ENCODE results near the gene ZNF143.
A peak's percentile ranks its signal among the peaks of the same experiment; 100 is the strongest.

Gene ZNF143

GRCh38 chr11:9550191-9550628 lies 89.4 kb downstream of the ZNF143 start:
- no peak for DNase-seq

GRCh38 chr11:9561279-9561982 lies 100.6 kb downstream of the ZNF143 start:
- no peak for DNase-seq

- DNase-seq: no peak
These were observed 101.9 kb downstream of the ZNF143 start for GRCh38 chr11:9562716-9563115.

DNA sequence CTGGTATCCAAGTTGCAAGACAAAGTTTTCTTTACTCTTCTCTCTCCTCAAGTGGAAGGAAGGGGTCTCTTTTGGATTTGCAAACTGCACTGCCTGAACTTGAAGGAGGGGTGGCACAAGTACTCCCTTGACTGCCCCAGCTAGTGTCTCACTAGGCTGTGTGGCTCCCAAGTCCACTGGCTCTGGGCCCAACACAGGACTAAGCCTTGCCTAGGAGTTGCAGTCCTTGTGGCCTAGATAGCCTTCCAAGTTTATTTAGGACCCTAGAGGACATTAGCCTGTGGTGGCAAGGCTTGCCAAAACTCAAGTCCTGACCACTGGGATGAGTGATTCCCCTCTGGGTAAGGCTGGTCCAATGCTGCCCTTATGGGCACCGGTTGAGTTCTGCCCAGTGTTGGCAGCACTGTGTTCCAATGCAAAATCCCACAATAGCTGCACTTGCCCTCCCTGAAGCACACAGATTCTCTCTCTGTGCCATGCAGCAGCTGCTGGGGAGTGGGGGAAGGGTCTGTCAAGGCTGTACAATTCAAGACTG lies 102.5 kb downstream of the ZNF143 start:
- DNase-seq: no peak

GRCh38 chr11:9565822-9566560 lies 105.2 kb downstream of the ZNF143 start:
- DNase-seq: peak; percentile 98

DNA sequence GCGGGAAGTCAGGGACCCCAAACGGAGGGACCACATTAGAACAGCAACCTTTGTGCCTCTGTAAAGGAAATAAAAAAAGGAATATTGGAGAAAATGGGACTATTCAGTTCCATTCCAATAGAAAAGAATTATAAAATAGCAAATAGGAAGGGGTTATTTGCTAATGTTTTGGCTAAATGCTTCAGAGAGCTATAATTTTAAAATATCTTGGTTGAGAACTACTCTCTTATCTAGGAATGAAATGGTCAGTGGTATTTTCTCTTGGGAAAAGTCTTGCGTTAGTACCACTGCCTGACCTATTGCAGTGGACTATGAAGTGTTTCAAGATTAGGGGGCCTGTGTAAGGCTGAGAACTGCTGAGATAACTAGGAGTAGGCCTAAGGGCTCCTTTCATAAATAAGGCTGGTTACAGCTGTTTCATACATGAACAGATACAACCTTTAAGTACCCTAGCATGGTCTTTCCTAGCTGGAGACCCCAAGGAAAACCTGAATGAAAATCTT lies 105.8 kb downstream of the ZNF143 start:
- no peak for DNase-seq

- DNase-seq: no peak
These were observed 106.6 kb downstream of the ZNF143 start for GRCh38 chr11:9567401-9567800.

- DNase-seq: no peak
These were observed 107.5 kb downstream of the ZNF143 start for GRCh38 chr11:9568161-9568853.

GRCh38 chr11:9568854-9569587 lies 108.2 kb downstream of the ZNF143 start:
- DNase-seq: peak; percentile 84

- no peak for DNase-seq
These were observed 108.9 kb downstream of the ZNF143 start for GRCh38 chr11:9569588-9570164.

DNA sequence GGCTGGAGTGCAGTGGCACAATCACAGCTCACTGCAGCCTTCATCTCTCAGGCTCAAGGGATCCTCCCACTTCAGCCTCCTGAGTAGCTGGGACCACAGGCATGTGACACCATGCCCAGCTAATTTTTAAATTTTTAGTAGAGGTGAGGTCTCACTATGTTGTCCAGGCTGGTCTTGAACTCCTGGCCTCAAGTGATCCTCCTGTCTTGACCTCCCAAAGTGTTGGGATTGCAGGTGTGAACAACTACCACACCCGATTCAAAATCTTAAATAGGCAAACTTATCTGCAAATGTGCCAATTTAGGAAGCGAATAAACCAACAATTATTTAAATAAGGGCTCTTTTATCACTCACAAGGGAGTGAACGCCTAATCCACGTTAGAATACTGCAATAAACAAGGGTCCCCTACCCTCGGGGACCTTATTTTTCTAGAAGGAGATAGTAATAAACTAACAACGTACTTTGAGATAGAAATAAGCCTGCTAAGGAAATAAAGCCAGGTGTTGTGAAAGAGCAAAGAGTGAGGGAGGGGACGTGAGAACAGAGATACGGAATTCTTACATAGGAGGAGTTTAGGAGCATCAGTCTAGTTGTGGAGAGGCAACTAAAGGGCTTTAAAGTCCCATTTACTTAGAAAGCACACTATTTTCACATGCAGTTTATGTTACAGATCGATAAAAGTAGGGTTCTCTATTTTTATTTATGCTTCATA lies 109.7 kb downstream of the ZNF143 start:
- no peak for DNase-seq

GRCh38 chr11:9571071-9571762 lies 110.4 kb downstream of the ZNF143 start:
- no peak for DNase-seq

- no peak for DNase-seq
These were observed 110.9 kb downstream of the ZNF143 start for GRCh38 chr11:9571763-9572115.

GRCh38 chr11:9573052-9573774 lies 112.4 kb downstream of the ZNF143 start, which contains the start of gene WEE1:
Gene WEE1 (plus strand): TSS chr11:9573670. CDS start chr11:9573934, 264 bp downstream.
- DNase-seq: peak; percentile 99

- no peak for DNase-seq
These were observed 113.2 kb downstream of the ZNF143 start for GRCh38 chr11:9573775-9574621.

- no peak for DNase-seq
These were observed 113.9 kb downstream of the ZNF143 start for GRCh38 chr11:9574622-9575259.

DNA sequence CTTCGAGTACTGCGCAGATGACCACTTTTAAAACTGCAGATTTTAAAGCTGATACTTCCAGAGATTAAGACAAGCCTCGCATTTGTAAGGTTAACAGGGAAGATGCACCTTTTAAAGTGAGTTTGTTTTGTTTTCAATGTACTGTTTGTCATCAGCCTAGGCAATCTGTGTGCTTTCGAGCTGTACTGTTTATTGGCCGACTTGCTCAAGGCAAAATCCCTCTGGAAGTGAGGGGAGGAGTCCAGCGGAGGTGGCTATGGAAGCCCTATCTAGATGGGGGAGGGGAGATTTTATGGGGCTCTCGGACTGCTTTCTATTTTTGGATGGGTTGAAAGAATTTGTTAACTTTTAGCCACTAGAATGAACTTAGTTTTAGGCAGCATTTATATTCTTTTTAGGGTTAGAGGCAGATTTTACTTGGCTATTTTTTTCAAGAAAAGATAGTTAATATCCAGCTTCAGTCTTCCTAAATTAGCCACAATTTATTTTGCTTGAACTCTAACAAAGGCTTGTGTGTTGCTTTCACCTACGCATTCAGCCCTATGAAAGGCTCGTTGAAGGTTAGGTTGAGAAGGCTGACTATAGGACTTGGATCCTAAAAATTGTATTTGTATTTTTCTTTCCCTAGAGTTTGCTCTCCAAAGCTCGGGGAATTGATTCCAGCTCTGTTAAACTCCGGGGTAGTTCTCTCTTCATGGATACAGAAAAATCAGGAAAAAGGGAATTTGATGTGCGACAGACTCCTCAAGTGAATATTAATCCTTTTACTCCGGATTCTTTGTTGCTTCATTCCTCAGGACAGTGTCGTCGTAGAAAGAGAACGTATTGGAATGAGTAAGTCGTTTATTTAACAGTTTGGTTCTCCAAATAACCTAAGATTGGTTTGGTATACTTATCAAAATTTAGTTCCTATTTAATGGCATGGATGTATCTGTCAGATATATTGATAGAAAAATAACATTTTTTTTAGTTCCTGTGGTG lies 114.7 kb downstream of the ZNF143 start:
- DNase-seq: peak; percentile 84
